NCI-H1417 (cell line): Measurements from ENCODE around the gene SLC7A8.
A peak's percentile ranks its signal among the peaks of the same experiment; 100 is the strongest.
"Not testable (repeated sequence)": the region's sequence is repeated elsewhere in the genome, so short reads cannot be mapped to it uniquely, and the experiment has no call there.

Experiments used
- DNase-seq, 3 experiments: peaks; one replicate each; lab custom pipeline; 2025; lab: John Stamatoyannopoulos, UW

The SLC7A8 gene

DNA sequence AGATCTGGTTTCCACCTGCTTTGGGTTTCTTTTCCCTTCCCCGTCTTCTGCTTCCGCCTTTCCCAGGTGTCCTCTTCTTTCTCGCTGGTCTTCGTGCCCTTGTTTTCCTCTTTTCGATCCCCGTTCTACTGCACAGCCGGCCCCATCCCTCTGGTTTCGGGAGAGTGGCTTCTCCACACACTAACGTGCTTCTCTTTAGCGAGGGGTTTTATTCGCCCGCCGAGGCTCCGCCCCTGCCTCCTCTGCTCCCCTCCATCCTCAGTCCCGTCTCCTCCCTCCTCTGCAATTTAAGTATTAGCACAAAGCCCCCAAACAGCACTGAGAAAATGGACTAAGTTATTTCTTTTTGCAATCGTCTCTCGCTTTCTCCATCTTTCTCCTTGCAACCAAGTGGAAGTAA, at the start of gene SLC7A8:
Gene SLC7A8 (minus strand): TSS at position 182 of the 400 bp plus-strand sequence. CDS start 746 bp downstream, outside the sequence.
- peak; percentile 24 to 80 (median 68) for DNase-seq

GRCh38 chr14:23232241-23232808, 48.9 kb upstream of the SLC7A8 start:
- not testable (repeated sequence) for DNase-seq

DNA sequence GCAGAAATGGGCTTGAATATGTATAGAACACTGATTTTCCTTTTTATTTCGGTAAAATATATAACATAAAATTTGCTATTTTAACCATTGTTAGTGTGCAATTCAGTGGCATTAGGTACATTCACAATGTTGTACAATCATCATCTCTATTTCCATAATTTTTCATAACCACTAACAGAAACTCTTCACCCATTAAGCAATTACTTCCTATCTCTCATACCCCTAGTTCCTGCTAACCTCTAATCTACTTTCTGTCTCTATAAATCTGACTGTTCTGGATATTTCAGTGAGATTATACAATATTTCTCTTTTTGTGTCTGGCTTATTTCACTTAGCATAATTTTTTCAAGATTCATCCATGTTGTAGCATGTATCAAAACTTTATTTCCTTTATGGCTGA, 45.4 kb upstream of the SLC7A8 start:
- DNase-seq = no peak

- no peak for DNase-seq
Observed at GRCh38 chr14:23227566-23227965, 44.1 kb upstream of the SLC7A8 start.

GRCh38 chr14:23224958-23225357, 41.5 kb upstream of the SLC7A8 start:
- not testable (repeated sequence) for DNase-seq

DNA sequence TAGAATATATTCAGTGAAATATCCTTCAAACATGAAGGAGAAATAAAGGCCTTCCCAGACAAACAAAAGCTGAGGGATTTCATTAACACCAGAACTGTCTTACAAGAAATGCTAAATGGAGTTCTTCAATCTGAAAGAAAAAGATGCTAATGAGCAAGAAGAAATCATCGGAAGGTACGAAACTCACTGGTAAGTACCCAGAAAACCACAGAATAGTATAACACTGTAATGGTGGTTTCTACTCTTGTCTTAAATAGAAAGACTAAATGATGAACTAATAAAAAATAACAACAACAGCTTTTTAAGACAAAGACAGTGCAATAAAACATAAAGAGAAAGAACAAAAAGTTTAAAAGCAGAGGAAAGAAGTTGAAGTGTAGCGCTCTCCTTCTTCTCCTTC, 35.6 kb upstream of the SLC7A8 start:
- DNase-seq = no peak

GRCh38 chr14:23217032-23218020, 33.9 kb upstream of the SLC7A8 start:
- no peak for DNase-seq

DNA sequence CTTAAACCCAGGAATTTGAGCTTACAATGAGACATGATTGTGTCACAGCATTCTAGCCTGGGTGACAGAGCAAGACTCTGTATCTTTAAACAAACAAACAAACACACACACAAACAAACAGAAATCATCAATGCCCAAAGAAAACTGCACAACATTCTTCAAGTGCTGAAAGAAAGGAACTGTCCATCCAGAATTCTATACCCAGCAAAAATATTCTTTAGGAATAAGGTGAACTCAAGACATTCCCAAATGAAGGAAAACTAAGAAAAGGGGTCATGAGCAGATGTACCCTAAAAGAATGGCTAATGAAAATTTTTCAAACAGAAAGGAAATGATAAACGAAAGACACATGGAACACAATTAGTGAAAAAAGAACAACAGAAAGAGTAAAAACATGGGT, 32.0 kb upstream of the SLC7A8 start:
- no peak for DNase-seq

GRCh38 chr14:23209651-23210423, 26.4 kb upstream of the SLC7A8 start:
- no peak for DNase-seq

DNA sequence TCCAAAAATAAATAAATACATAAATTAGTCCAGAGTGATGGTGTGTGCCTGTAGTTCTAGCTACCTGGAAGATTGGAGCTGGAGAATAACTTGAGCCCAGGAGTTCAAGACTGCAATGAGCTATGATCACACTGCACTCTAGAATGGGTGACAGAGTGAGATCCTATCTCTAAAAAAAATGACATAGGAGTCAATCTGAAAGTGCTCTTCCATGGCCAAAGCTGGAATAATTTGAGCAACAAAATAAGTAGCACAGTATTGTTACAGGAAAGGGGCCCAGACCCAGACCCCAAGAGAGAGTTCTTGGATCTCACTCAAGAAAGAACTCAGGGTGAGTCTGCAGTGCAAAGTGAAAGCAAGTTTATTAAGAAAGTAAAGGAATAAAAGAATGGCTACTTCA, 24.9 kb upstream of the SLC7A8 start:
- no peak for DNase-seq

- DNase-seq = no peak
Observed at GRCh38 chr14:23207146-23207540, 23.7 kb upstream of the SLC7A8 start.

GRCh38 chr14:23206422-23207145, 23.1 kb upstream of the SLC7A8 start:
- DNase-seq = no peak

DNA sequence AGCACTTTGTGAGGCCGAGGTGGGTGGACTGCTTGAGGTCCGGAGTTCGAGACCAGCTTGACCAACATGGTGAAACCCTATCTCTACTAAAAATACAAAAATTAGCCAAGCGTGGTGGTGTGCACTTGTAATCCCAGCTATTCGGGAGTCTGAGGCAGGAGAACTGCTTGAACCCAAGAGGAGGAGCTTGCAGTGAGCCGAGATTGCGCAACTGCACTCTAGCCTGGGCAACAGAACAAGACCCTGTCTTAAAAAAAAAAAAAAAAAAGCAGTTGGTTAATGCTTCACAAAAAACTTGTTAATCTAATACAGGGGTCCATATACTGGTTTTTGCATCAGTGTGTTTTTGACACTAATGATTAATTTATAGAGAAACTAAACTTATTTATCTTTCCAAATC, 18.5 kb upstream of the SLC7A8 start:
- no peak for DNase-seq

DNA sequence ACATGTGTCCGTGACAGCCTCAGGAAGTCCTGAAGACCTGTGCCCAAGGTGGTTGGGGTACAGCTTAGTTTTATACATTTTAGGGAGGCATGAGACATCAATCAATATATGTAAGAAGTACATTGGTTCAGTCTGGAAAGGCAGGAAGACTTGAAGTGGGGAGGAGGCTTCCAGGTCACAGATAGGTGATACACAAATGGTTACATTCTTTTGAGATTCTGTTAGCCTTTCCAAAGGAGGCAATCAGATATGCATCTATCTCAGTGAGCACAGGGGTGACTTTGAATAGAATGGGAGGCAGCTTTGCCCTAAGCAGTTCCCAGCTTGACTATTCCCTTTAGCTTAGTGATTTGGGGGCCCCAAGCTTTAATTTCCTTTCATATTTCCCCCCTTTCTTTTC, 15.7 kb upstream of the SLC7A8 start:
- DNase-seq = not testable (repeated sequence)

GRCh38 chr14:23196487-23196886, 13.0 kb upstream of the SLC7A8 start:
- DNase-seq = not testable (repeated sequence)

GRCh38 chr14:23195552-23196101, 12.2 kb upstream of the SLC7A8 start:
- DNase-seq = no peak

DNA sequence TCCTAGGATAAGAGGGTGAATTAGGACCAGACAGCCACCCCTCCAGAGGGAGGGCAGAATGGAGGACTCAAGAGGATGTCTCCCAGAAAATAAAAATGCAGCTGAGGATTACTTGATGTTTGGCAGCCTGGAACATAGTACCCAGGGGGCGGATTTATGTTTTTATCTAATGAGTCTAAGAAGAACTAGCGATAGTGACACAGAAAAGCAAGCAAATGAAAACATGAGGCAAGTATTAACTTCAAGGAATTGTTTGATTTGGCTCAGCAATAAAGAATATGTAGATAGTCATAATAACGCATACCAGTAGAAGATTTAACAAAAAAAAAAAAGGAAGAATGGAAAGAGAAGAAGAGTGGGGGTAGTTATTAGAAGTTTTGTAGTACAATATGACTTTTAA, 10.0 kb upstream of the SLC7A8 start:
- DNase-seq = no peak

- no peak for DNase-seq
Observed at GRCh38 chr14:23187925-23188324, 4.5 kb upstream of the SLC7A8 start.

- peak; percentile 29 to 76 (median 41) for DNase-seq
Observed at GRCh38 chr14:23186913-23187654, 3.6 kb upstream of the SLC7A8 start.

DNA sequence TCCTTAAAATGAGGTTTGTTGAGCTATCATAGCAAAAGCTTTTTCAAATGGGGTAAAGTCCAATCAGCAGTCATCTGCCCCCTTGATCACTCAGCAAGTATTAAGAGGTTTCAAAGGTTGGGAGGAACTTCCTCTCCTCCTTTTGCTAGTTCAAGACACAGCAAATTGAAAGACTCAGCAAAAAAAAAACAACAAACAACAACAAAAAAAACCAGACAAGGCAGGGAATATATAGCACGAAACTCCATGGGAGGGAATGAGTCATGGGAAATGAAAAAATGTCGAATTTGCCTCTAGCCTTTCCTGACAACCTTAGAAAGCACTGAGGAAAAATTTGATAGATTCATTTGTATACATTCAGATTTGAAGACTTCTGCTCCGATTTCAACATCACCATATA, 1.6 kb upstream of the SLC7A8 start:
- no peak for DNase-seq

GRCh38 chr14:23183158-23183470, 346 bp downstream of the SLC7A8 start:
- DNase-seq = peak in 2 of 3 experiments; percentile 43 to 68
